Lung (tissue), 12 donors: ENCODE results near the gene COX17. TPM values are rescaled to one million over a fixed set of nuclear protein-coding genes. Genes with fewer than 3 reads are reported as not detected.

Source experiments
- ATAC-seq: fragments of 200-7000 bp; cut with Tn5 transposase; one replicate; pipeline ENCODE4 v1.9.1; 2020; ENCODE audit warnings: moderate number of reproducible peaks; ENCODE audit not compliant: insufficient read depth, low FRiP score
- DNase-seq, 3 donors: peaks; one replicate each; pipeline ENCODE4 v3.0.0-alpha.2; 2013 to 2017
- H3K27ac ChIP-seq, 2 donors: one replicate each; pipeline ENCODE4 v1.5.1; 2013; ENCODE audit warnings: mild to moderate bottlenecking in 2 of 2, moderate library complexity in 2 of 2, control low read depth in 1 of 2, inconsistent platforms in 1 of 2, low read depth in 1 of 2, low read length in 1 of 2
- H3K27me3 ChIP-seq, 3 donors: one replicate each; pipeline ENCODE4 v1.5.1; 2013; ENCODE audit warnings: low read length in 2 of 3; ENCODE audit not compliant: control insufficient read depth in 3 of 3, insufficient read depth in 3 of 3
- H3K36me3 ChIP-seq, 4 donors: one replicate each; pipeline ENCODE4 v1.5.1; 2013; ENCODE audit warnings: low read length in 4 of 4, mild to moderate bottlenecking in 1 of 4, moderate library complexity in 1 of 4; ENCODE audit not compliant: control insufficient read depth in 4 of 4, insufficient read depth in 4 of 4
- H3K4me1 ChIP-seq, 5 donors: one replicate each; pipeline ENCODE4 v1.5.1; 2013; ENCODE audit warnings: low read length in 5 of 5, mild to moderate bottlenecking in 2 of 5, moderate library complexity in 1 of 5; ENCODE audit not compliant: control insufficient read depth in 5 of 5, insufficient read depth in 5 of 5
- H3K4me3 ChIP-seq: one replicate; pipeline ENCODE4 v1.5.1; 2013; ENCODE audit warnings: mild to moderate bottlenecking, control low read depth, moderate library complexity
- H3K9ac ChIP-seq, 2 donors: one replicate each; pipeline ENCODE4 v1.5.1; 2013; ENCODE audit warnings: low read length in 2 of 2, control low read depth in 1 of 2; ENCODE audit not compliant: insufficient read depth in 1 of 2
- H3K9me3 ChIP-seq, 4 donors: one replicate each; pipeline ENCODE4 v1.5.1; 2013; ENCODE audit warnings: low read length in 3 of 4, mild to moderate bottlenecking in 1 of 4, moderate library complexity in 1 of 4; ENCODE audit not compliant: control insufficient read depth in 4 of 4, insufficient read depth in 3 of 4
- CTCF ChIP-seq: IDR thresholded peaks from 2 replicates; pipeline ENCODE4 v1.5.1; 2012; ENCODE audit warnings: mild to moderate bottlenecking; ENCODE audit errors: control extremely low read depth, extremely low read depth
- WGBS, 2 donors: extraction: QIAGEN DNeasy Blood & Tissue Kit; methylation state at CpG; one replicate each; pipeline ENCODE4 v1.1.7; 2013; 5-methylcytosine and 5-hydroxymethylcytosine counted together
- polyA plus RNA-seq, 2 donors: library from polyadenylated mRNA; stranded (reverse); fragments of 200-250 nt; gene quantifications; one replicate each; pipeline ENCODE4 v1.2.1, GENCODE V29; 2013
- total RNA-seq, 2 donors: library from RNA; depleted of rRNA in 1 of 2; stranded (reverse); fragments of >200 nt in 1 of 2; gene quantifications; one replicate each; pipeline ENCODE4 v1.2.1, GENCODE V29; 2014 to 2021
- donor health status: control.
- donor health status: control.
- donor health status: Bipolar disorder and iron deficiency.
- donor health status: healthy.
- donor health status: DM: yes; HTN: yes; CAD: no.

The COX17 gene
- total and polyA plus RNA-seq, 4 donors = 43.8 to 261 (median 78.3) TPM

GRCh38 chr3:119631516-119631915, 45.7 kb downstream of the COX17 start:
- no peak for TF ChIP-seq CTCF
- no peak for ATAC-seq
- peaks cover 0 to 14% (median 0%) of the 10 kb centered on the region in 5 donors for H3K4me1 ChIP-seq
- DNase-seq = no peak
- no peak overlapping the region for H3K4me3 ChIP-seq
- no peak overlapping the region for H3K27ac ChIP-seq
- 74 to 85% methylated on average over 3 of the region's 3 CpGs for WGBS, 2 donors
- H3K27me3 ChIP-seq = no peaks in the 10 kb centered on the region
- no peaks in the 10 kb centered on the region for H3K36me3 ChIP-seq
- no peaks in the 10 kb centered on the region for H3K9me3 ChIP-seq
- H3K9ac ChIP-seq = no peak overlapping the region

- ATAC-seq (no peak), DNase-seq (no peak)
- no peak for TF ChIP-seq CTCF
- Histone ChIP-seq H3K9ac (no peak overlapping the region), H3K4me1 (peaks cover 0 to 19% (median 0%) of the 10 kb centered on the region in 5 donors), H3K27me3 (no peaks in the 10 kb centered on the region), H3K27ac (no peak overlapping the region), H3K4me3 (no peak overlapping the region), H3K9me3 (no peaks in the 10 kb centered on the region), H3K36me3 (no peaks in the 10 kb centered on the region)
- 74 to 84% methylated on average over 7 of the region's 7 CpGs for WGBS, 2 donors
Measured at GRCh38 chr3:119630880-119631329, 46.3 kb downstream of the COX17 start.

GRCh38 chr3:119630128-119630879, 46.9 kb downstream of the COX17 start:
- Histone ChIP-seq H3K27me3 (no peaks in the 10 kb centered on the region), H3K9ac (no peak overlapping the region), H3K4me1 (peaks cover 0 to 15% (median 0%) of the 10 kb centered on the region in 5 donors), H3K9me3 (no peaks in the 10 kb centered on the region), H3K36me3 (no peaks in the 10 kb centered on the region), H3K27ac (peak overlapping the region in 1 of 2 donors; percentile 29), H3K4me3 (no peak overlapping the region)
- no peak for TF ChIP-seq CTCF
- 62 to 68% methylated on average over 8 of the region's 8 CpGs for WGBS, 2 donors
- ATAC-seq = no peak
- DNase-seq = peak in 1 of 3 donors; percentile 29
